Prostate gland (tissue), 2 donors: ENCODE data around the gene CRB2. TPM values are rescaled to one million over a fixed set of nuclear protein-coding genes. Genes with fewer than 3 reads are reported as not detected.

Source experiments
- DNase-seq: peaks from one replicate; pipeline ENCODE4 v3.0.0-alpha.2; 2019; ENCODE audit warnings: low spot score
- H3K27ac ChIP-seq, 2 donors: fragments of 200-600 bp; sonication (generic); 2 replicates each; pipeline ENCODE4 v1.5.1; 2017 to 2019
- H3K27me3 ChIP-seq: fragments of 200-600 bp; sonication (generic); replicated peaks from 2 replicates; pipeline ENCODE4 v1.5.1; 2019; ENCODE audit not compliant: insufficient read depth
- H3K36me3 ChIP-seq, 2 donors: fragments of 200-600 bp; sonication (generic); 1 replicate in 1 of 2; 2 replicates in 1 of 2; pipeline versions ENCODE4 v1.5.1 to v1.8.1; 2017 to 2019
- H3K4me1 ChIP-seq: fragments of 200-600 bp; sonication (generic); replicated peaks from 2 replicates; pipeline ENCODE4 v1.5.1; 2019
- H3K4me3 ChIP-seq, 2 donors: fragments of 200-600 bp; sonication (generic); 2 replicates each; pipeline ENCODE4 v1.5.1; 2017 to 2019
- H3K9me3 ChIP-seq: fragments of 200-600 bp; sonication (generic); 2 replicates; pipeline ENCODE4 v1.5.1; 2017
- POLR2A ChIP-seq: fragments of 450-650 bp; IDR thresholded peaks from one replicate; pipeline ENCODE4 v1.6.1; 2016; ENCODE audit warnings: antibody characterized with exemption, mild to moderate bottlenecking
- POLR2AphosphoS5 ChIP-seq: sonication (generic); formaldehyde crosslinking; IDR thresholded peaks from one replicate; pipeline ENCODE4 v1.6.1; 2017; ENCODE audit warnings: antibody characterized with exemption
- WGBS: methylation state at CpG from one replicate; pipeline ENCODE4 v1.1.5; 2018; 5-methylcytosine and 5-hydroxymethylcytosine counted together
- intact Hi-C: fragments of 100-400 bp; cut with DNase I; formaldehyde crosslinking; loops from one replicate; pipeline ENCODE4 v1.14.2; 2022
- total RNA-seq, 2 donors: library from RNA; depleted of rRNA; stranded (reverse); fragments of >200 nt; gene quantifications; one replicate each; pipeline ENCODE4 v1.1.0, GENCODE V29; 2016
- TF ChIP-seq, protein P1 (sequence below), 4 experiments: fragments of 200-600 bp in 2 of 4; fragments of 450-650 bp in 2 of 4; sonication (generic) in 2 of 4; IDR thresholded peaks; 1 replicate in 3 of 4; 2 replicates in 1 of 4; pipeline ENCODE4 v1.5.1; 2016 to 2019; ENCODE audit warnings: antibody characterized with exemption in 4 of 4, mild to moderate bottlenecking in 2 of 4, moderate library complexity in 2 of 4

CRB2 gene
- total RNA-seq, 2 donors from 2014 or later: 1.7 TPM; not detected in 1

DNA sequence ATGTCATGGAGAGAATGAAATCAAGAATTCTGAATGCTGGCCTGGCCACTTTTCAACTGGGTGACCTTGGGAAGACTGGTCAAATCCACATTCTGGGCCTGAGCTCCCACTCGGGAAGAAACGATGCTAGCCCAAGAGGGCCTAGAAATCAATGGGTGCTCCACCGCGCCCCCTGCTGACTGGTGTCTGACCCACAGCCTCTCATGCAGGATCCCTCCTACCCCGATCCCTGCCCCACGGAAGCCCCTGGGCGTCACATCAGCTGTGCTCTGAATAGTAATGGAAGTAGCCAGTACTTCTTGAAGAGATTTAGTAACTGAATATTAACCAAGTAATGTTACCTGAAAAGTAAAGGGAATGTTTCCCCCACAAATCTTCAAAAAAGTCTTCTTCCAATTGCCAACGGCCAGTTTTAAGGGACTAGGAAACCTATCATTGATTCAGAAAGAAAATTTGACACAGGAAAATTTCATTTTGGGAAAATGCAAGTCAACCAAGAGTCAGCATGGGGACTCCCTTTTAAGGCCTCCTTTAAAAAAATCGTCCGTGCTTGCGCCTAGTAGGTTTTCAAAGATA, 43.9 kb downstream of the CRB2 start:
- no peak for DNase-seq
- Histone ChIP-seq H3K4me3 (no peak overlapping the region), H3K36me3 (no peaks in the 10 kb centered on the region), H3K27ac (no peak overlapping the region), H3K27me3 (no peaks in the 10 kb centered on the region), H3K4me1 (no peaks in the 10 kb centered on the region), H3K9me3 (no peaks in the 10 kb centered on the region)
- no peak for TF ChIP-seq POLR2AphosphoS5
- TF ChIP-seq, protein P1, sequence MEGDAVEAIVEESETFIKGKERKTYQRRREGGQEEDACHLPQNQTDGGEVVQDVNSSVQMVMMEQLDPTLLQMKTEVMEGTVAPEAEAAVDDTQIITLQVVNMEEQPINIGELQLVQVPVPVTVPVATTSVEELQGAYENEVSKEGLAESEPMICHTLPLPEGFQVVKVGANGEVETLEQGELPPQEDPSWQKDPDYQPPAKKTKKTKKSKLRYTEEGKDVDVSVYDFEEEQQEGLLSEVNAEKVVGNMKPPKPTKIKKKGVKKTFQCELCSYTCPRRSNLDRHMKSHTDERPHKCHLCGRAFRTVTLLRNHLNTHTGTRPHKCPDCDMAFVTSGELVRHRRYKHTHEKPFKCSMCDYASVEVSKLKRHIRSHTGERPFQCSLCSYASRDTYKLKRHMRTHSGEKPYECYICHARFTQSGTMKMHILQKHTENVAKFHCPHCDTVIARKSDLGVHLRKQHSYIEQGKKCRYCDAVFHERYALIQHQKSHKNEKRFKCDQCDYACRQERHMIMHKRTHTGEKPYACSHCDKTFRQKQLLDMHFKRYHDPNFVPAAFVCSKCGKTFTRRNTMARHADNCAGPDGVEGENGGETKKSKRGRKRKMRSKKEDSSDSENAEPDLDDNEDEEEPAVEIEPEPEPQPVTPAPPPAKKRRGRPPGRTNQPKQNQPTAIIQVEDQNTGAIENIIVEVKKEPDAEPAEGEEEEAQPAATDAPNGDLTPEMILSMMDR (IDR thresholded peaks at IDR 0.05): peak in 1 of 4 experiments; percentile 18
- intact Hi-C loops: loop anchor here (2.0 to 10.0 kb wide), 3 partner anchors 142 to 641 kb away; no protein-coding TSS in a partner anchor
- 81% methylated on average over 11 of the region's 11 CpGs for WGBS

DNA sequence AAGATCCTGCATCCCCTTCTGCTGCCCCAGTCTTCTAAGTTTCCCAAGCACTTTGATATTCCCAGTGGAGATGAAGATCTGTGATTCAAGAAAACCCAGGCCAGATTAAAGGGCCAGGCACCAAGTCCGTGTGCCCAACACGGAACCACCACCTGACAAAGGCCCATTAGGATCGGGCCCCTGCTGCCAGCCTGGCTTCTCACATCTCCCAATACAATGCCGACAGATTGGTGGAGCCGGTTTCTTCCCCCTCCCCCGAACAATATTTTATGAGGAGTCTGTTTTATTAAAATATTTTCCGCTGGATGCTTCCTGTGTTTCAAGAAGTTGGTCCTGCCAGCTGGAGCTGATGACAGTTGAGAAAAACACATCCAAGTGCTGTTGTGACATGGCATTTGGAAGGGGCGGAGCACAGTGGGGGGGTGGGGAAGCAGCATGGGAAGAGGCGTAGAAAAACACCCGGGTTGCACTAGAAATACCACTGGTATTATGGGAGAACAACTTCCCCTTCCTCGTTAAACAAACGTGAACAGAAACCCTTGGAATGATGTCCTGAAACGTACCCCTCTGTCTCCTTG, 45.0 kb downstream of the CRB2 start:
- Histone ChIP-seq H3K27ac (peak overlapping the region; percentile 8 to 12), H3K4me3 (no peak overlapping the region), H3K36me3 (no peaks in the 10 kb centered on the region), H3K27me3 (no peaks in the 10 kb centered on the region), H3K9me3 (no peaks in the 10 kb centered on the region), H3K4me1 (no peaks in the 10 kb centered on the region)
- 64% methylated on average over 13 of the region's 13 CpGs for WGBS
- intact Hi-C loops: loop anchor here (2.0 to 10.0 kb wide), 3 partner anchors 141 to 640 kb away; no protein-coding TSS in a partner anchor
- TF ChIP-seq POLR2AphosphoS5: no peak
- no peak for TF ChIP-seq POLR2A
- no peak for DNase-seq

DNA sequence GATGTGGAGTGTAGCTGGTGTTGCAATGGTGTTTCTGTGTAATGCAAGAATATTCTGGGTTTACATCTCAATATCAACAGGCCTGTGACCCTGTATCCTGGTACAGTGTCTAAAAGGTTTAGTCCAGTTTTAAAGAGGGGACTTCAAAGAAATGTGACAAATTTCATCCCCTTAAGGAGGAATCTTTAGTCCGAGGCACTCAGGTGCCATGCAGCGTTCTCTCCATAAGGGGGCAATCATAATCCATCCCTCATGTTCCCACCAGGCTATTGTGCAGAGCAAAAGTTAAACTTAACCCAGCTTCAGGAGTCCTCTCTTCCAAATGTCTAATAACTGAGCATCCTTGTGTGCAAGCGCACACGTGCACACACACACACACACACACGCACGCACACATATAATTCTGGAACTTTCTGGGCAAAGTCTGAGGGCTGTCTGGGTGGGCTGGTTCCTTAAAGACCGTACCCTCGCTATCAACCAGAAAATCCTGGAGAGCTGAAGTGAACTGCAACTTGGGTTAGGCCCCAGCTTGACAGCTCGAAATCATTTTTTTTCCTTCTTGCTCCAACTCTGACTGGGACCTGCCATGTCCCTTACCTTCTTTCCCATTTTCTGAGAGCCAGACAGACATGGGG, 46.0 kb downstream of the CRB2 start:
- Histone ChIP-seq H3K27me3 (no peaks in the 10 kb centered on the region), H3K9me3 (no peaks in the 10 kb centered on the region), H3K27ac (peak overlapping the region; percentile 8 to 12), H3K4me1 (no peaks in the 10 kb centered on the region), H3K36me3 (no peaks in the 10 kb centered on the region), H3K4me3 (no peak overlapping the region)
- intact Hi-C loops: loop anchor here (2.0 to 10.0 kb wide), 3 partner anchors 140 to 639 kb away; no protein-coding TSS in a partner anchor
- 46% methylated on average over 9 of the region's 9 CpGs for WGBS
- no peak for DNase-seq
- TF ChIP-seq, protein P1 (IDR thresholded peaks at IDR 0.05): peak in 3 of 4 experiments; percentile 37 to 60 (median 57)
- TF ChIP-seq POLR2A: no peak

DNA sequence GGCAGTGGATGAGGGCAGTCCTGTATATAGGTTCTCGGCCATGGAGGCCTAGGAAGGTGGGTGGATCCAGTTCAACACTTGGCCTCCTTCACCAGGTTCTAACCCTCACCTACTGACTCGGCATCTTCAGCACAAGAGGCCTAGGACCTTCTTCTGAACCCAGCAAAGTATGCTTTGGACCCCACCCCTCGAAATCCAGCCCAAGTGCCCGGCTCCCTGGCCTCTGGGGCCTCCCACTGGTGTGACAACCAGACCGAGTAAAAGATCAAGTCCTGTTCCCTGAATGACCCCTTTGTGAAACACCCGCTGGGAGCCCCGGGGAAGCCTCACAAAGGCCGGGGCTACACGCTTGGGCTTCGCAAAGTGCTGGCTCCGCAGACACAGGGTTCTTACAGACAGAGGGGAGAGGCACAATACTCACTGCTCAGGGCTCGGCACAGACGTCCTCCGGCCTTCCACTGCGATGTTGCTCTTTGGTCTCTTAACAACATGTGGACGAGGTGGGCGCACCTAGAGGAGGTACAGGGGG, 47.0 kb downstream of the CRB2 start:
- Histone ChIP-seq H3K36me3 (no peaks in the 10 kb centered on the region), H3K9me3 (no peaks in the 10 kb centered on the region), H3K27ac (no peak overlapping the region), H3K4me1 (no peaks in the 10 kb centered on the region), H3K4me3 (no peak overlapping the region), H3K27me3 (no peaks in the 10 kb centered on the region)
- no peak for DNase-seq
- WGBS: 85% methylated on average over 17 of the region's 17 CpGs
- TF ChIP-seq, protein P1 (IDR thresholded peaks at IDR 0.05): no peak
- TF ChIP-seq POLR2AphosphoS5 (no peak), POLR2A (no peak)
- intact Hi-C loops: loop anchor here (5.0 to 10.0 kb wide), 2 partner anchors 139 to 322 kb away; no protein-coding TSS in a partner anchor

DNA sequence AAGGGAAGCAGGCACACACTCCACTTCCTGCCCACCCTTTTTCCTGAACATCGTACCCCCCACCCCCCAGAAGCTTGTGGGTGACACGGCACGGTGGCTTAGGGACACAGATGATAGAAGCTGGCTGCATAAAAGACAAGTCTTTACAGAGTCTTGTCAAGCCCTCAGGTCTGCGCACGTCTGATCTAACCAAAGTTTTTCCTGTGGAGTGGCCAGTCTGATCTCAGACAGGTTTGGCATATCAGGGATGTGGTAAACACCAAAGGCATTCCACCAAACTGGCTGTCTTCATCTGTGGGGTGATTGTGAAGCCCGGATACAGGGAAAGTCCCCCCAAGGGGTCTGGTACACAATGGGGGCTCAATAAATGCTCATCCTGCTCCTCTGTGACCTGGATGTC, 50.0 kb downstream of the CRB2 start:
- Histone ChIP-seq H3K4me1 (no peaks in the 10 kb centered on the region), H3K36me3 (no peaks in the 10 kb centered on the region), H3K27me3 (no peaks in the 10 kb centered on the region), H3K27ac (no peak overlapping the region), H3K4me3 (no peak overlapping the region), H3K9me3 (no peaks in the 10 kb centered on the region)
- 62% methylated on average over 6 of the region's 6 CpGs for WGBS
- TF ChIP-seq, protein P1 (IDR thresholded peaks at IDR 0.05): no peak
- TF ChIP-seq POLR2AphosphoS5 (no peak), POLR2A (no peak)
- DNase-seq: no peak
- intact Hi-C loops: loop anchor here (10.0 kb wide), 1 partner anchor 319 kb away; no protein-coding TSS in a partner anchor
